22Rv1 (cell line): ENCODE measurements around the gene ADGRL3.
"Not testable (repeated sequence)": the region's sequence is repeated elsewhere in the genome, so short reads cannot be mapped to it uniquely, and the experiment has no call there.

Experiments used
- H3K27ac ChIP-seq: fragments of 450-650 bp; 2 replicates; pipeline ENCODE4 v1.5.1; 2017
- ZFX ChIP-seq: fragments of 450-650 bp; IDR thresholded peaks from 2 replicates; pipeline ENCODE4 v1.6.1; 2017; ENCODE audit warnings: antibody characterized with exemption, borderline replicate concordance
- TF ChIP-seq, protein P1 (sequence below): fragments of 450-650 bp; IDR thresholded peaks from 2 replicates; pipeline ENCODE4 v1.5.1; 2017; ENCODE audit warnings: mild to moderate bottlenecking

ADGRL3 gene

DNA sequence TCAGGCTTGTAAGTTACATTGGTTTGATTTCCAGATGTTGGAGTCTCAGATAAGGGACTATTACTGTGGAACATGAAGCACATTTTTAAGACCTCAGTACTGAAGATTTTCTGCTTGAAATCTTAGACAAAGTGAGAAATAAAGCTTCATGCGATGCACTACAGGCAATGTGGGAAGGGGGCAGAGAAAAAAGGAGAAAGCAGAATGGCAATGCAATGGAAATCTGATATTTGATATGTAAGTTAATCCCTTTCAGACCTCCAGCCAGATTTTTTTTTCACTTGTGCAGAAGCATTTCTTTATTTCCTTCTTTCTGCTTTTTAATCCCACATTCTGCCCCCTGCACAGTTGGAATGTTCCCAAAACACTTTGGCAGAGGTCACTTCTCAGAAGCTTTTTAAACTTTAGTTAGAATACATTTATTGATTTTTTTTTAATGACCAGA is 174.3 kb downstream of the ADGRL3 start:
- TF ChIP-seq, protein P1, sequence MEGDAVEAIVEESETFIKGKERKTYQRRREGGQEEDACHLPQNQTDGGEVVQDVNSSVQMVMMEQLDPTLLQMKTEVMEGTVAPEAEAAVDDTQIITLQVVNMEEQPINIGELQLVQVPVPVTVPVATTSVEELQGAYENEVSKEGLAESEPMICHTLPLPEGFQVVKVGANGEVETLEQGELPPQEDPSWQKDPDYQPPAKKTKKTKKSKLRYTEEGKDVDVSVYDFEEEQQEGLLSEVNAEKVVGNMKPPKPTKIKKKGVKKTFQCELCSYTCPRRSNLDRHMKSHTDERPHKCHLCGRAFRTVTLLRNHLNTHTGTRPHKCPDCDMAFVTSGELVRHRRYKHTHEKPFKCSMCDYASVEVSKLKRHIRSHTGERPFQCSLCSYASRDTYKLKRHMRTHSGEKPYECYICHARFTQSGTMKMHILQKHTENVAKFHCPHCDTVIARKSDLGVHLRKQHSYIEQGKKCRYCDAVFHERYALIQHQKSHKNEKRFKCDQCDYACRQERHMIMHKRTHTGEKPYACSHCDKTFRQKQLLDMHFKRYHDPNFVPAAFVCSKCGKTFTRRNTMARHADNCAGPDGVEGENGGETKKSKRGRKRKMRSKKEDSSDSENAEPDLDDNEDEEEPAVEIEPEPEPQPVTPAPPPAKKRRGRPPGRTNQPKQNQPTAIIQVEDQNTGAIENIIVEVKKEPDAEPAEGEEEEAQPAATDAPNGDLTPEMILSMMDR: no peak
- TF ChIP-seq ZFX: no peak
- no peak overlapping the region for H3K27ac ChIP-seq

DNA sequence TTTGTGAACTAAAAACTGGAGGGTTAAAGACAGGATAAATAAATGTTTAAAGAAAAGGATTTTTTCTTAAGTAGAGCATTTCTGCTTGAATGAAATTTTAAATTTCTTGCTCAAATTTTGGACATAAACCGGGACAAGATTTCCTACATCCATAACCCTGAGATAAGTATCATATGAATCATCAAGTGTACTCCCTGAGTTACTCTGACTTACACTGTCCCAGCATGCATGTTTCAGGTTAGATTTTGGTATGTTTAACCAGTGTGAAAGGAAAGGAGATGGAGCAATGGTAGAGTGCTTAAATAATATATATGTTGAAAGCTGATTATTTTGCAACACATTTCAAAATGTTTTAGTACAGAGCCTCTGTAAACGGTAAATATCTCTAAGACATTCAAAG is 175.2 kb downstream of the ADGRL3 start:
- no peak overlapping the region for H3K27ac ChIP-seq

DNA sequence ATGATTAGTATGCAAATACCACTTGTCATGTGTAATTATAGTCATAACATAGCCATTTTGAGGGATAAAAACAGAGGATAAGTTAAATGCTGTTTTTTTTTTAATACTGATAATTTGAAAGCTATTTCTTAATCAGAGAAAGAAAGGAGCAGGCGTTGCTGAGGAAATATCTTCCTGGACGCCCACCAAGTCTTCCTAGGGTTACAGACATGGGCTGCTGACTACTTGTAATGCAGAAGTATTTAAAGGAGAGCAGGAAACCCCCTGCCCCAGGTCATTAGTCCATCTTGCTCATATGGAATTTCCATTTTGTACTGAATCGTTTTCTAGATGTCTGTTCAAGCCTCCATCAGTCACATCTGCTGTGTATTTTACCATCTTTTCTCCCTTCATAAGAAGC is 176.2 kb downstream of the ADGRL3 start:
- TF ChIP-seq ZFX: no peak
- TF ChIP-seq, protein P1: no peak
- H3K27ac ChIP-seq: no peak overlapping the region

More for the DNA sequence above, 175.2 kb downstream of the ADGRL3 start:
- TF ChIP-seq, protein P1: no peak
- TF ChIP-seq ZFX: no peak

DNA sequence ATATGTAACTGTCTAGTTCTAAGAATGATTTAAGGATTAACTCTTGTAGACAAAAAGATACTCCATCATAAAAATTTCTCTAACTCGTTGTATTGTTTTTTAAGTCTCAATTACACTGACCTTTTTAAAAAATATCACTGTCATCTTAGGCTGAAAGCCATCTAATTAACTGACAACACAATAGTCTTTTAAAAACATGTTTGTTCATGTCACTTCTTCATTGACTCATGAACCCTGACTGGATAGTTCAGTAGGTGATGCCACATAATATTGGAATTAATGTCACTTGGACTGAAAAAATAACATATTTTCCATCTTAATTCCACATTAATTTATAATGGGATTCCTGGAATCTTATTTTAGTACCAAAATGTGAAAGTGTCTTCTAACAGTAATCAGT is 179.3 kb downstream of the ADGRL3 start:
- TF ChIP-seq, protein P1: no peak
- no peak for TF ChIP-seq ZFX

DNA sequence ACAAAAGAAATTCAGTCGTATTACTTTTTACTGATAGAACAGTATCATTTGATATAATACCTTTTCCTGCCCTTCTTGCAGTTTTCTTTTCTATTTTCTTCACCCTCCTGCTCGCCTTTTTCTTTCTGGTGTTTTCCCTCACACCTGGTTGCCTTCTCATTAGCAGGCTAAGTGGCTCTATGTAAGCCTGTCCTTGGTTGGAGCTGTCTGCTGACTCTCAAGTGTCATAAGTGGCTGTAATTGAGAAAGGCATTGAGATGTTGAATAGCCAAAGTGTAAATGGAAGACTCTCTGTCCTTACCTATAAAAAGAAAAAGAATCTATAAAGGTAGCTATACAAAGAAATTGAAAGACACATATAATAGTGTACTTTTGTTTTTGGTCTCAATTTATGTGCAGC is 180.7 kb downstream of the ADGRL3 start:
- no peak overlapping the region for H3K27ac ChIP-seq
- TF ChIP-seq, protein P1: no peak
- TF ChIP-seq ZFX: no peak

More for the DNA sequence above, 179.3 kb downstream of the ADGRL3 start:
- H3K27ac ChIP-seq: no peak overlapping the region

DNA sequence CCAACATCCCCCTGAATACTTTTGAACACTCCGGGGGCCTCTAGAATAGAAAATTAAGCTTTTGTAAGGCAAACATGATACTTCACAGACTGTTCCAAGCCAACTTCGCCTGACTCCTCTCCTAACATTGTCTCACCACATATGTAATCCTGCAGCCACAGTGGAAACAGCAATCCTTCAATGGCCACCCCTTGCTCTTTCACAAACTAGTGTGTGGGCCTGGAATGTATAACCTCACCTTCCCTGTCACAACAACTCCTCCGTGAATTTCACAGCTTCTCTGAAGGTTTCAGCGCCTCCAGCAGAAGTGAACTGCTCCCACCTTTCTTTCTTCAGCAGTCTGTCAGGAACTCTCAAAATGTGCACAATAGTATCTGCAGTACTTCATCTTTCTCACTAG is 185.1 kb downstream of the ADGRL3 start:
- no peak overlapping the region for H3K27ac ChIP-seq
- TF ChIP-seq, protein P1: no peak
- no peak for TF ChIP-seq ZFX

DNA sequence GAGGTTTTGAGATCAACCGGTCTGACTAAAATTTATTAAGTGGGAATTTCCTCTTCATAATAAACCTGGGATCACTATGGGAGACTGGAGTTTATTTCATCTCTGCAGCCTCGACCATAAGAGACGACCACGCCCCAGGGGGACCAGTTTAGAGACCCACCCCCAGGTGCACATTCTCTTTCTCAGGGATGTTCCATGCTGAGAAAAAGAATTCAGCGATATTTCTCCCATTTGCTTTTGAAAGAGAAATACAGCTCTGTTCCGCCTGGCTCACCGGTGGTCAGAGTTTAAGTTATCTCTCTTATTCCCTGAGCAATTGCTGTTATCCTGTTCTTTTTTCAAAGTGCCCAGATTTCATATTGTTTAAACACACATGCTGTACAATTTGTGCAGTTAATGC is 187.2 kb downstream of the ADGRL3 start:
- H3K27ac ChIP-seq: not testable (repeated sequence)

DNA sequence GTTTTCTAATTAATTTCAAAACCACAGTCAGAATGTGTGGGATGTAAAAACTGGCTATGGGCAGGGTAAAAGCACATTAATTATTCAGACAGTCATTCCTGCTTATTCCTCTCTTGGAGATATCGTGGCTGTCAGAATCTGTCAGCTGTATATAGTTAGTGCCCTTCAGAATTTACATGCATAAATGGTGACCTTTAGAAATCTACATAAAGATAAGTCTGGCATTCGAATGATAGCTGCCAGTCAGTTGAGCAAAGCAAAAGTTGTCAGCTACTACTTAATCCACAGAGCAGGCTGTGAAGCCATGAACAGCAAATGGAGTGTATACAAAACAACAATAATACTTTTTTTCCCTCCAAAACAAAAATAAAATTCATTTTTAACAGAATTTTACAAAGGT is 189.5 kb downstream of the ADGRL3 start:
- no peak overlapping the region for H3K27ac ChIP-seq
- TF ChIP-seq, protein P1: no peak
- no peak for TF ChIP-seq ZFX
